CD4-positive, alpha-beta T cell treated with Interleukin-10 for 1 hour (primary cell): ENCODE data around the gene JAZF1.

ENCODE experiments used
- DNase-seq: peaks from one replicate; pipeline ENCODE4 v3.0.0-alpha.2; 2020

The JAZF1 gene

DNA sequence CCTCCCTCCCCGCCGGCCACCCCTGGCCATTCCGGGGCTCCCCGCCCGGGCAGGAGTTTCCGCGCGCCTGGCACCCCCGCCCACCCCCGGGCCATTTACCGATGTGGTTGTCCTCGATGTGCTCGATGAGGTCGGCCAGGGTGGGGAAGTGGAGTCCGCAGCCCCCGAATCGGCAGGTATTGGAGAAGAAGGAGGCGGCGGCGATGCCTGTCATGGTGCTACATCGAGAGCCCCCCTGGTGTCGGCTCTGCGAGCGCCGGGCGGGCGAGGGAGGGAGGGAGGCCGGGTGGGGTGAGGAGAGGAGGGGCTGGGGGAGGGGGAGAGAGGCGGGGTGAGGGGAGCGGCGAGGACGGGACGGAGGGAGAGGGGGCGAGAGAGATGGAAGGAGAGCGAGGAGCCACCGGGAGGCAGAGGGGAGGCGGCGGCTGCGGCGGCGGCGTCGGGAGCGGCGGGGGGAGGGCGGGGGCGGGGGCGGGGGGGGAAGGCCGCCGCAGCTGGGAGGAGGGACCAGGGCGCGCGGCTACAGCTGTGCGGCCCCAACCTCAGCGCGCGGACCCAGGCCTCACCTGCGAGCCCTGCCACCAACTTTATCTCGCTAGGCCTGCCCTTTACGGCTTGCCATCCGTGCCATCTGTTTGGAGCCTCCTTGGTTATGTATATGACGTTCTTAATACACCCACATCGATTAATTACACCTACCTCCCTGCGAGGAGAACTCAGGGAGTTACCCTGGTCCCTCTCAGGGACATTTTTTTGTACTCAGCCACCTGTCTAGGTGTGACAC lies at the start of gene JAZF1:
Gene JAZF1, minus strand, starts transcription at position 432 of the 784 bp plus-strand sequence.
- DNase-seq: peak; percentile 62

DNA sequence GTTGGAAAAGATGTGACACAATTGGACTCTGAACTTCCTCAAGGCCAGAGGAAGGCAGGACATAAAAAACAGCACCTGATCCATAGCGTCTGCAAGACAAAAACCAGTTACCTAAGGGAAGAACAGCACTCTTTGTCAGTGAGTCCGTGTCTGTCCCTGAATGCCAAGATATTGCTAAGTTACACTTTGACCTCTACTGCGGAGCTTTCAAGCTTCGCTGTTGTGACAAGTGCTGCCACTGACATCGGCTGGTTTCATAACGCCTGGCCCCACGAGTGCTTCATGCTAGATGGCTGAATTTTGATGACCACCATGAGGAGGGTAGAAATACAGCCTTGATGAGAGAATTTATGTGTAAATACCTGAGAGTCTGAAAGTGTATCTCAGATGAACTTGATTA lies 49.7 kb upstream of the JAZF1 start:
- DNase-seq: no peak

DNA sequence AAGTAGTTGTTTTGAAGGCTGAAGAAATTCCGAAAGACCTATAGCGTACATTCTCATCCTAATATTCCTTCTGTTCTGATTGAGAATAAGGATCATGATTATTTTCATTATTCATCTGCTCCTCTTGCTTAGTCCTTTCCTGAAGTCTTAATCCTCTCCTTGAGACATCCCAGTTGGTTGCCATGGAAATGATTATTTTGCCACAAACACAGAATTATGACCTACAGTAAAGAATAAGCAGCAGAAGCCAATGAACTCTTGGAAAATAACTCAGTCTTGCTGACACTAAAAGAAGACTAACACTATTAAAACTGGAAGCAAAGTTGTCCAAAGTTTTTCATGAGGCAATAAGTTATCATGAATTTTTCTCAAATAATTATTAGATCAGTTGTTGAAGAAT lies 47.8 kb upstream of the JAZF1 start:
- DNase-seq: no peak

DNA sequence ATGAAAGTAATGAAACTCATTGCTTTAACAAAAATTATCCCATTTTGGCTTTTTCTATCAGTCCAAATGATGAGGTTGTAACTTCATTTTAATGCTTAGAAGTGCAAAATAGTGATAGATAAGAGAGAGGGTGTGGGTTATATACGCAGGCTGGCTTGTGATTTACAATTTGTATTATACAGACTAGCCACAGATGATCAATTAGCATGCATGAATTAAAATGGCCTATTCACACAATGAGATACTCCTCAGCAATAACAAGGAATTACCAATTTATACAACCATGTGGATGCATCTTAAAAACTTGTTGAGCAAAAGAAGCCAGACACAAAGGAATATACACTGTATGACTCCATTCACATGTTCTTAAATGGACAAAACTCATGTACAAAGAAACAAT lies 45.4 kb upstream of the JAZF1 start:
- DNase-seq: no peak

DNA sequence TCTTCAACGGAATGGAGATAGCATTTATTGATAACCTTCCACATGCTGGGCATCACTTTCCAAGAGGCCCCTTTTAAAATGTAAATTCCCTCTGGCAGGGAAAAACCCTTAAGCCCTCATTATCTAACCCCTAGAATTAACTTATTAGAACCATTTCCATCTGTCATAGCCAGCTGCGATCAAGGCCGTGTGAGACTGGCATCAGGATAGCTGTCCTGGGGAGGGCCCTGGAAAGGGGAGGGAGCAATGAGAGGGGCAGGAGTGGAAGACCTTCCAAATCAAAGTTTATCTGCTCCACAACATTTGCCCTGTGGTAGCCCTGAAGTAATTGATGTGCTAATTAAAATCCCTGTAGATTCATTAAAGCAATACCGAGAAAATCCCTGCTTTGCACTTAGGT lies 45.0 kb upstream of the JAZF1 start:
- no peak for DNase-seq

DNA sequence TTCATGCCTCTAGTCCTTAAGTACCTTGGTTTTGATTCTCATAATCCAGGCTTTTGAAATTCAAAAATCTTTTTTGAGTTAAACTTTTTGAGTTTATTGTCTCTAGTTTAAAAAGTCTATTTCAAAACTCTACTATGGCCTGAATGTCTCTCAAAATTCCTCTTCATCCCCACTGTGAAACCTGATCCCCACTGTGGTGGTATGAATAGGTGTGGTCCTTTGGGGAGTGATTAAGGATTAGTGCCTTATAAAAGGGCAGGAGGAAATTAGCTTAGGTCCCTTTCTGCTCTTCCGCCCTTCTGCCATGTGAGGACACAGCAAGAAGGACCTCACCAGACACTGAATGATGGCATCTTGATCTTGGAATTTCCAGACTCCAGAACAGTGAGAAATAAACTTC lies 44.1 kb upstream of the JAZF1 start:
- DNase-seq: no peak

DNA sequence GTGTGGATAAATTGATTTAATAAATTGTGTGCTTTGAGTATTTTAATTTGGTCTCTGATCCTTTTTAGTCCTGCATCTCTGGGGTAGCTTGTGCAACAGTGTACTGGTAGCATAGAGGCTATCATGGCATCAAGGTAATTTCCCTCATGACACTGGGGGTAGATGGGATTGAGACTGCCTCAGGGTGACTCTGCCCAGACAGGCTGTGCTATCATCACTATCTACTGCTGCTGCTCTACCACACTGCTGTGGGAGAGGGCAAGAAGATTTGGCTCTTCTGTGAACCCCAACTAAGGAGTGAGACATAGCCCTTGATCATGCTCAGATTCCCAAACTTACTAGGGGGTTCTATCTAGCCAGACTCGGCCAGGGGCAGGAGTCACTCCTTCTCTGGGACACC lies 43.6 kb upstream of the JAZF1 start:
- no peak for DNase-seq

DNA sequence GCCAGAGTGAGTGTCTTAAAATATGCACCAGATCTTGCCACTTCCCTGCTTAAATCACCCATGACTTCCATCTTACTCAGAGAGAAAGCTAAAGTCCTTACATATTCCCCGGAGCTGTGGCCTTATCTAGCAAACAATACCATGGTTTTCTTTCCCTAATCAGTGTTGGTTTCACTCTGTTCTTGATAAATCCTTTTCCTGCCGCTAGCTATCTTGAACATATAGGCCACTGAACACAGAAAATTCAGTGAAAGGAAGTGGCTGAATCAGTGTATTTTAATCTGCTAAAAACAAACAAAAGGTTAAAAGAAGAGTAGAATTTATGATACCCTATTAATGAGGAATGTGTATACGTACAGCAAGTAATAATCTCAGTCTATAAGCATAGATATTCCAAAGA lies 42.0 kb upstream of the JAZF1 start:
- no peak for DNase-seq

DNA sequence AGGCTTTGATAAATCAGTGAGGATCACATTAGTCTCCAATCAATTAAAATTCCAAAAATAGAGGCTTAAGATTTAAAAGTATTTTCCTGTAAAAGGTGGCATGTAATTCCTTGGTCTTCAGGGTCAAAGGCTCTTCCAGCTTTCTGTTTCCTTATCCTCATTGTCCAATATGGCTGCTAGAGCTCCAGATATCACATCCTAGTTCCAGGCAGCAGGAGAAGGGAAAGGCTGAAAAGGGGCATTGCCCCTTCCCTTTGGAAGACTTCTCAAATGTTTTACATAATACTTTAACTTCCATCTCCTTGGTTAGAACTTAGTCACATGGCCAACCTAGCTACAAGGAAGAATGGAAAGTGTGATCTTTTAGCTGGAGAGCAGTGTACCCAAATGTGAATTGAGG lies 39.2 kb upstream of the JAZF1 start:
- DNase-seq: no peak

DNA sequence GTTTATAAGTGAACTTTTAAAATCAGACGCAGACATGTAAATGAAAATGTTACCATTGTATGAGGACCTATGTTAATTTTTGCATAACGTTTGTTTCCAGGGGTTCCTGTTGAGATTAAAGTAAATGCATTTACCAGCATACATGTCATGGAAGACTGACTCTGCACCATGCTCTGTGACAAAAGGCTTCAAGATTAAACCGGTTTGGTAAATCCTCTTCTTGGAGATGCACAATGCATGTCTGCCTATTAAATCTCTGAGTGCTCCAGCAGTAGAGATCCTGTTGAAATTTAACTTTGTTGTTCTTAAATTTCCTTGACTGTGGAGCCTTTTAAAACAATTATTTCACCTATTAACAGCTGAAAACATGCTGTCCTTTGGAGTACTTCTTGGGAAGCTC lies 36.5 kb upstream of the JAZF1 start:
- no peak for DNase-seq

DNA sequence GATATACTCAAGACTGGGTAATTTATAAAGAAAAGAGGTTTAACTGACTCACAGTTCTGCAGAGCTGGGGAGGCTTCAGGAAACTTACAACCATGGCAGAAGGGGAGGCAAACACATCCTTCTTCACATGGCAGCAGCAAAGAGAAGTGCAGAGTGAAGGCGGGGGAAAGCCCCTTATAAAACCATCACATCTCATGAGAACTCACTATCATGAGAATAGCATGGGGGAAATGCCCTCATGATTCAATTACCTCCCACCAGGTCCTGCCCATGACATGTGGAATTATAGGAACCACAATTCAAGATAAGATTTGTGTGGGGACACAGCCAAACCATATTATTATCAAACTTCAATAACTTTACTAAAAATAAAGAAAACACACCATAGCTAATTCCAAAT lies 30.4 kb upstream of the JAZF1 start:
- no peak for DNase-seq

DNA sequence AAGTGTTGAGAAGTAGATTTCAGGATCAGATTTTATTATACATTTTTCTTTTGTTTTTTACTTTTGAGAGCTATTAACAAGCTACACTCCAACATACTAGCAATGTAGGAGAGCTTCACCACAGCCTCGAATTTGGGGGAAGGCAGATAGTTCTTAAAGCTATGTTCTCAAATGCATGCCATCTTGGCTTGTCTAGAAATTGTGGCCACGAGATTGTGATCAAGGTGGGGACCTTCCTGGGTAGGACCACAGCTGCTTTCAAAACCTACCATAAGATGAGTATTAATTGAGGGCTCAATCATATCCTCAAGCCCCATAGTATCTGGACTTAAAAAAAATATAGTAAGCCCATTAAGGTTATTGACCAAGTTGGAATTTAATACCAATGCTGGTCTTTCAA lies 27.9 kb upstream of the JAZF1 start:
- DNase-seq: no peak

DNA sequence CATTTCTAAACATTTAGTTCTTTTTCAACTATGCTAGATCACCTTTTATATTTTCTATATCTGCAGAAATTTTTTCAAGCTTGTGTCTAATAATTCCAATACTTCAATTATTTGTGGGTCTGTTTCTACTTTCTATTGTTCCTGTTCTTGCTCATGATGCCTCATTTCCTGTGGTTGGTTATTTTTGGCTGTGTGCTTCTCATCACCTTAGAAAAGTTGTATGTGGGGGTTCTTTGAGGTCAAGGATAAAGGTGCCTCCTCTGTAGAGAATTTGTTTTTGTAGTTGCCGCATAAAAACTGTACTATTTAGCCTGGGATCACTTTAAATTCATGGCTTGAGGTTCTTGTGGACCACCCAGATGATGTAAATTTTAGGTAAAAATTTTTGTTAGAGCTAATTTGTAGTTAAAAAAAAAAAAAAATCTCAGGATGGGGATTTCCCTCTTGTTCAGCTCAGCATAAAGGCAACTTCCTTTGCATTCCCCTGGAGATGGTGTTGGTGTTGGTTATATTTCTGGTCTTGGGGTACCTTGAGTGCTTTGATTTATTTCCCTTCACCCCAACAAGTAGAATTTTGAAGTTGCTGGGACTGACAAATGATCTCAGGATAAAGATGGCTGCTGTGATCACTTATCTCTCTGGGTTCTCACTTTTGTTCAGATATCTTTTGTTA lies 27.0 kb upstream of the JAZF1 start:
- no peak for DNase-seq

DNA sequence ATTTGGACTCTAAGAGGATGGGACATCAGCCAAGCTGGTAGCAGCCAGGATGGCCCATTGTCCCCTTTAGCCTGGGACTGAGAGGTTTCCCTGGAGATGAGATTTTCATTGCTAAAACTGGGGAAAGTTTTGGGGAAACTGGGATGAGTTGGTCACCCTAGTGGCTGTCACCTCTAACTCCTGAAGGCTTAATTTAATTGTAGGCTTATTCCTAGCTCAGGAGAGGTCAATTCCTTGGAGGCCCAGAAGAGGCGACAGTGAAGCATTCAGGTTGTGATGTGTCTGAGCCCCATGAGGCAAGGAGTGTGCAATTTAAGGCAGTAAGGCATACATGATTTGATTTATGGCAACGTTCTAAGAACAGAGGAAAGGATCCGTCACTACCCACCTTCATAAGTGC lies 24.9 kb upstream of the JAZF1 start:
- no peak for DNase-seq

DNA sequence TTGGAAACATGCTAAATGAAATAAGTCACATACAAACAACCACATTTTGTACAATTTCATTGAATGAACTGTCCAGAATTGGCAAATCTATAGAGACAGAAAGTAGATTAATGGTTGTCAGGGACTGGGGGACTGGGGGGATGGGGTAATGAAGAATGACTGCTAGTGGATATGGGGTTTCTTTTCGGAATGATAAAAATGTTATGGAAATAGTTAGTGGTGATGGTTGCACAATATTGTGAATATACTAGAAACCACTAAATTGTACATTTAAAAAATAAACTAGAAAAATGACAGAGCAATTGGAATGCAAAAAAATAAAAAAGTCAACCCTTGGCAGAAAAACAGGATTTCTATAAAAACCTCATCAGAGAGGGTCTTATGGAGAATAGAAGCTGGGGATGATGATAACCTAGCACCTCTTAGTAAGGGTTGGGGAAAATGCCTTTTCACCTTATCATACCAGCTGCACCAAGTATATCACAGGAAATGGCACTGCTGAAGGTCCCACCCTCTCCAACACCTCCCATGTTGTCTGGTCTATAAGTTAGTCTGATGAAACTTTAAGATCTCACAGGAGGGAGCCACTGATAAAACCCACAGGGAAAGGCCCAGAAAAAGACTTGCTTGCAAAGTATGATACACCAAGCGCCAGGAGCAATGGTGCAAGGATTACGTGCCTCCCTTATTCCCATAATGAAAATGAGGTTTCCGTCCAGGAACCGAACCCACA lies 23.1 kb upstream of the JAZF1 start:
- peak; percentile 21 for DNase-seq

DNA sequence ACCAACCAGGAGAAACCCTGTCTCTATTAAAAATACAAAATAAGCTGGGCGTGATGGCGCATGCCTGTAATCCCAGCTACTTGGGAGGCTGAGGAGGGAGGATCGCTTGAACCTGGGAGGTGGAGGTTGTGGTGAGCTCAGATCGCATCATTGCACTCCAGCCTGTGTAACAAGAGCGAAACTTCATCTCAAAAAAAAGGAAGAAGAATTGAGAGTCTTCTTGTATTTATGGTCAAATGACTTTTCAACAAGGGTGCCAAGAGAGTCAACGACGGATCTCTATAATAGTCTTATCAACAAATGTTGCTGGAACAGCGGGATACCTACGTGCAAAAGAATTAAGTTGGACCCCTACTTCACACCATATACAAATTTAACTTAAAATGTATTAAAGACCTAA lies 21.6 kb upstream of the JAZF1 start:
- DNase-seq: no peak

DNA sequence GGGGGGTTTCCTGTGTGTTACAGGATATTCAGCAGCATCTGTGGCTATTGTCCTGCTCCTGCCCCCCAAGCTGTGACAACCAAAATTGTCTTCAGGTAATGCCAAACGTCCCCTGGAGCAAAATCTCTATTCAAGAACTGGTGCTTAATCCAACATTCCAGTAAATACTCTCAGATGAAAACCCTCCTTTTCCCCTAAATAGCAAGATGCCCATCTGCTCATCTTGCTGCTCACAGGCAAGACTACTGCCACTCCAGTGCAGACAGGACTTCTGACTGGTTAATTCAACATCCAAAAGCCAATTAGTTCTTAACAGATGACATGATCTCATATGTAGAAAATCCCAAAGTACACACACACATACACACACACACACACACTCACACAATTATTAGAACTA lies 20.5 kb upstream of the JAZF1 start:
- no peak for DNase-seq

DNA sequence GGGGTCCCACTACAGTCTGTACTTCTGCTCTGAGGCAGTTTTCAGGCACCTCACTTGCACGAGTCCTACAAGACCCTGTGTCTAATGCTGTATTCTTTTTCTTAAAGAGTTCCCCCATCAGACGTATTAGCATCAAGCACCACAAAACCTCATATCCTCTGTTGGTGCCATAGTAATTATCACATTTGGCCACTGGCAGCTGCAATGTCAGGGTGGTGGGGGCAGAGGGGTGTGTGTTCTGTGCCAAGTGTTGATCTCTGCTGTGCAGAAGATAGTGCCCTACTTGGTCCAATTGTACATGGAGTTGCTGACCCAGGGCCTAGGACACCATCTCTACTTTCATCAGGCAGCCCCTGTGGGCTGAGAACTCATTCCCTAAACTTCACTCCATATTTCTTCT lies 20.0 kb upstream of the JAZF1 start:
- DNase-seq: peak; percentile 23

DNA sequence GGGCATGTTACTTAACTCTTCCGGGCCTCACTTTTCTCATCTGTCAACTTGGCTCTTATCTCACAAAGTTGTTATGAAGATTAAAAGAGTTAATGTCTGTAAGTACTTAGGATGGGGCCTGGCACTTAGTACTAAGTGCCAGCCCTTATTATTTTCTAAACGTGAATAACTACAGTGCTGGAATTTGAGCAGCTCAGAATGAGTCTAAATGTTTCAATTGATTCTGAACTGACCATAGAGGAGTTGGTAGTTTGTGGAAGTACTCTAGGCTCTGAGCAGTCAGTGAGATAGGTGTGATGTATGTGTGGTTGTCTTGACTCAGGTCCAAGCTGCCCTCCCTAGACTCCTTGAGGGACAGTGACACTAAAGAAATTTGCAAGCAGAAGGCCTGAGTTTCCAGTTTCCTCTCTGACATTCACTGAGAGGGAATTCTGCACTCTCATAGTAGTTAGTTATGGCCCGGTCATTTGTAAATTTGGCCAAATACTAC lies 18.5 kb upstream of the JAZF1 start:
- no peak for DNase-seq

DNA sequence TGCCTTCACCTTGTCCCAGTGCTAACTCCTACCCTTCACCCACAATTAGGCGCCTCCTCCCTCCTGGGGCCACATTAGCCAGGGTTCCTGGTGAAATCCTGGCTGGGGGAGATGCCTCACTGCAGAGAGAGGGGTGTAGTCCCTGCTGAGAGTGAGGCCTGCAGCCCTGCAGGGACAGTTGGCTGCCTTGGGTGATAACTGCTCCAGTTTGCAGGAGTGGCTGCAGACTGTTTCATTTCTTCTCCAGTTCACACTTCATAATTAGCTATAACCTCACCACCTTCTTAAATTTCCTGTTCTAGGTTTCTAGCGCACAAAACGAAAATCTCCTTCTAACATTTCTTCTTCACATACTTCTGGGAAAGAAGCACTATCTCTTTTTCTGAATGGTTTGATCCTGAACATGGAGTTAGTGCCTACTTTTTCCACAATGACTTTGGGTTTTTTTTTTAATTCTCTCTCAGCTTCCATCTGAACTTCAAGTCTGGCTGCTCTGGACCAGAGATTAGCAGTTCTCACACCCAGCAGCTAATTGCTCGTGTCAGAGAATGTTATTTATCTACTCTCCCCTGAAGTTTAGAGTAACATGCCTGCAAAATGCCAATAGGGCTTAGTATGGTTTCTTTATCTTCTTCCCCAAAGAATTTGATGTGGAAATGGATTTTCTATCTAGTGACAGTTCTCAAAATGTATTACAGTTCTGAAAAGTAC lies 15.5 kb upstream of the JAZF1 start:
- no peak for DNase-seq

DNA sequence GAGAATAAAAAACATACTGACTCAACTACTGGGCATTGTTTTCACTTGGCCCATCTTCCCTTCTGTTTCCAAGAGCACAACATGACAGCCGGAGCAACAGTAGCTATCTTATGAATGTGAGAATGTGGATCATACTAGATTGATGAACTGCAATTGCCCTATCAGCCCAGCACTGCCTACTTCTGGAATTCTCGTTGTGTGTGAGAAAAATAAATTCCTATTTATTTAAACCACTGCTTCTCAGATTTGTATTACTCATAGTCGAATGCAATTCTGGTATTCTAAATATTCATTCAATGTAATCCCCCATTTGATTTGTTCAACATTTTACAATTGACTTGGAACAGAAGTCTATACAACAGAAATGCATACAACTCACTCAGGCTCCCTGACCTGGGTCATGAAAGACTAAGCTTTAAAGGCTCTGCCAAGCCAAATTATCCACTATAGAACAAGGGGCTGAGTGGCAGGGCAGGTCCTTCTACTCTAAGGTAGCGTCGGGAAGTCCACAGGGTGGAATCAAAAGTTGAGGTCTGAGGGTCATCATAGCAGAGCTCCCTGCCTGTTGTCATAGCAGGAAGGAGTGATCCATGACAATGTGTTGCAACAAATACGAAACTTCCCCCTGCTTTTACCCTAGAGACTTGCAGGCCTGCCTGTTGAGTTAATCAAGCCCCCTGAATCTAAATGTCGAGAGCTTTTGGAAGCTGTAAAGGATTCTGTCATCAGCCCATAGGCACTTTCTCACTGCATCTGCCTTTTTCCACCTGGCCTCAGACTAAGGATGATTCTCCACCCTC lies 12.4 kb upstream of the JAZF1 start:
- no peak for DNase-seq

DNA sequence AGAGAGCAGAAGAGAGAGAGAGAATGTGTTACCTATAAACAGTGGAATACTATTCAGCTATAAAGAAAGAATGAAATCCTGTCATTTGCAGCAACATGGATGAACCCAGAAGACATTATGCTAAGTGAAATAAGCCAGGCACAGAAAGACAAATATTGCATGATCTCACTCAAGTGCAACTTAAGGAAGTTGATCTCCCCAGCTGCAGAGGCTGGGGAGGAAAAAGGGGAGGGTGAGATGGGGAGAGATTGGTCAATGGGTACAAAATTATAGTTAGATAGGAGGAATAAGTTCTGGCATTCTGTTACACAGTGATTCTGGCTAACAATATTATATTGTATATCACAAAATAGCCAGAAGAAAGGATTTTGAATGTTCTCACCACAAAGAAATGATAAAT lies 11.2 kb upstream of the JAZF1 start:
- no peak for DNase-seq
